ENCODE data around the gene CYTH3. TPM values are rescaled to one million over a fixed set of nuclear protein-coding genes. Genes with fewer than 3 reads are reported as not detected.
A peak's percentile ranks its signal among the peaks of the same experiment; 100 is the strongest.

CYTH3 gene
- polyA plus RNA-seq, 1 donor (not counting 4 experiments of a cell fraction or from before 2014, with no cell fraction given) = 28.4 TPM

- no peak for DNase-seq (ENCODE audit: low read depth, low spot score)
- no peak overlapping the region for H3K4me3 ChIP-seq (ENCODE audit: control insufficient read depth in 2 of 3, extremely low read depth in 1 of 3, insufficient read depth in 2 of 3, low read depth in 1 of 3, low read length in 3 of 3)
- no peaks in the 10 kb centered on the region for H3K79me2 ChIP-seq (ENCODE audit: control insufficient read depth, insufficient read depth, low read length)
- H3K9ac ChIP-seq (ENCODE audit: control insufficient read depth, extremely low read depth, insufficient read depth, low read length) = no peak overlapping the region
- H3K27ac ChIP-seq (ENCODE audit: control insufficient read depth, insufficient read depth, low read length) = no peak overlapping the region
- no peak overlapping the region for H3K4me2 ChIP-seq (ENCODE audit: control insufficient read depth, extremely low read depth, insufficient read depth, low read depth, low read length)
- H3K9me3 ChIP-seq (ENCODE audit: control insufficient read depth, low read depth, low read length) = no peaks in the 10 kb centered on the region
- FAIRE-seq = peak; percentile 9
- H3K36me3 ChIP-seq (ENCODE audit: control insufficient read depth in 2 of 2, extremely low read depth in 1 of 2, insufficient read depth in 2 of 2, low read length in 2 of 2) = peaks cover 30 to 31% of the 10 kb centered on the region in 2 experiments
- no peaks in the 10 kb centered on the region for H3K9me1 ChIP-seq (ENCODE audit: control insufficient read depth, extremely low read depth, insufficient read depth, low read length)
- H3K4me1 ChIP-seq (ENCODE audit: control insufficient read depth, extremely low read depth, insufficient read depth, low read length) = no peaks in the 10 kb centered on the region
- H2AFZ ChIP-seq (ENCODE audit: control insufficient read depth, low read length) = no peak overlapping the region
- dilution Hi-C loops (cut with MboI; ENCODE audit: extremely low pct_ligation_motif_present, low sequenced_read_pairs) = loop anchor here (10.0 kb wide), 1 partner anchor 171 kb away; no protein-coding TSS in a partner anchor
- no peaks in the 10 kb centered on the region for H4K20me1 ChIP-seq (ENCODE audit: control insufficient read depth, extremely low read depth, insufficient read depth, low read length)
- no peaks in the 10 kb centered on the region for H3K27me3 ChIP-seq (ENCODE audit: control insufficient read depth, extremely low read depth, insufficient read depth, low read length)
- TF ChIP-seq EZH2 (IDR thresholded peaks at IDR 0.05; ENCODE audit: low read length) = no peak
- no peak for TF ChIP-seq CTCF (optimal IDR thresholded peaks at IDR 0.05 in 1 of 3, IDR thresholded peaks at IDR 0.05 in 1 of 3, conservative IDR thresholded peaks at IDR 0.05 in 1 of 3; ENCODE audit: extremely low read depth in 1 of 3, insufficient read depth in 2 of 3, low read length in 3 of 3)
These were observed 128.4 kb downstream of the CYTH3 start for GRCh38 chr7:6143997-6144396.

- H3K9me3 ChIP-seq (ENCODE audit: control insufficient read depth, low read depth, low read length) = no peaks in the 10 kb centered on the region
- H3K4me1 ChIP-seq (ENCODE audit: control insufficient read depth, extremely low read depth, insufficient read depth, low read length) = no peaks in the 10 kb centered on the region
- no peak overlapping the region for H3K4me3 ChIP-seq (ENCODE audit: control insufficient read depth in 2 of 3, extremely low read depth in 1 of 3, insufficient read depth in 2 of 3, low read depth in 1 of 3, low read length in 3 of 3)
- H3K4me2 ChIP-seq (ENCODE audit: control insufficient read depth, extremely low read depth, insufficient read depth, low read depth, low read length) = no peak overlapping the region
- H3K79me2 ChIP-seq (ENCODE audit: control insufficient read depth, insufficient read depth, low read length) = no peaks in the 10 kb centered on the region
- no peak for FAIRE-seq
- no peak for DNase-seq (ENCODE audit: low read depth, low spot score)
- H3K27ac ChIP-seq (ENCODE audit: control insufficient read depth, insufficient read depth, low read length) = no peak overlapping the region
- TF ChIP-seq EZH2 (IDR thresholded peaks at IDR 0.05; ENCODE audit: low read length) (no peak), CTCF (optimal IDR thresholded peaks at IDR 0.05 in 1 of 3, IDR thresholded peaks at IDR 0.05 in 1 of 3, conservative IDR thresholded peaks at IDR 0.05 in 1 of 3; ENCODE audit: extremely low read depth in 1 of 3, insufficient read depth in 2 of 3, low read length in 3 of 3) (no peak)
- no peak overlapping the region for H2AFZ ChIP-seq (ENCODE audit: control insufficient read depth, low read length)
- no peaks in the 10 kb centered on the region for H4K20me1 ChIP-seq (ENCODE audit: control insufficient read depth, extremely low read depth, insufficient read depth, low read length)
- dilution Hi-C loops (cut with MboI; ENCODE audit: extremely low pct_ligation_motif_present, low sequenced_read_pairs) = loop anchor here (10.0 kb wide), 1 partner anchor 172 kb away; no protein-coding TSS in a partner anchor
- no peaks in the 10 kb centered on the region for H3K9me1 ChIP-seq (ENCODE audit: control insufficient read depth, extremely low read depth, insufficient read depth, low read length)
- no peaks in the 10 kb centered on the region for H3K27me3 ChIP-seq (ENCODE audit: control insufficient read depth, extremely low read depth, insufficient read depth, low read length)
- H3K36me3 ChIP-seq (ENCODE audit: control insufficient read depth in 2 of 2, extremely low read depth in 1 of 2, insufficient read depth in 2 of 2, low read length in 2 of 2) = peaks cover 24 to 28% of the 10 kb centered on the region in 2 experiments
- no peak overlapping the region for H3K9ac ChIP-seq (ENCODE audit: control insufficient read depth, extremely low read depth, insufficient read depth, low read length)
These were observed 129.5 kb downstream of the CYTH3 start for GRCh38 chr7:6142871-6143380.
